Measurements from ENCODE around the gene RNF128.

- TF ChIP-seq ZNF274 (IDR thresholded peaks at IDR 0.05; ENCODE audit: low read depth, low read length), result no peak
- TF ChIP-seq YY1 (IDR thresholded peaks at IDR 0.05; ENCODE audit: insufficient read depth, insufficient read length), result no peak
- no peak for TF ChIP-seq SUZ12 (IDR thresholded peaks at IDR 0.05; ENCODE audit: extremely low read depth, insufficient read depth, insufficient read length)
Measured at GRCh38 chrX:106780264-106780663, 53.8 kb downstream of the RNF128 start.

Data from NT2/D1 (cell line).